H1 (cell line): ENCODE measurements around the gene MIB1. TPM values are rescaled to one million over a fixed set of nuclear protein-coding genes. Genes with fewer than 3 reads are reported as not detected.

ENCODE experiments used
- CTCF ChIA-PET: fragments of 300-600 bp; sonication (Branson Sonifier 250); formaldehyde crosslinking; loops from one replicate; lab custom pipeline; 2021; ENCODE audit not compliant: partially characterized antibody; lab: Charles Lee
- POLR2A ChIA-PET: fragments of 300-600 bp; sonication (Branson Sonifier 250); formaldehyde crosslinking; loops from one replicate; lab custom pipeline; 2021; ENCODE audit warnings: inconsistent platforms; ENCODE audit not compliant: partially characterized antibody; lab: Charles Lee
- DNase-seq, 2 experiments: peaks; one replicate each; pipeline versions ENCODE4 v3.0.0 to v3.0.0-alpha.2; 2010 to 2022; ENCODE audit warnings: low spot score in 2 of 2, low read depth in 1 of 2, mixed read lengths in 1 of 2
- FAIRE-seq: peaks from 2 replicates; lab custom pipeline; 2011; peaks lifted over from hg19 to GRCh38; lab: Jason Lieb, UNC
- H2AFZ ChIP-seq: 2 replicates; pipeline ENCODE4 v1.8.1; 2012; ENCODE audit warnings: low read length, inconsistent platforms
- H2AK5ac ChIP-seq: 2 replicates; pipeline ENCODE4 v1.6.1; 2013; ENCODE audit warnings: low read depth, low read length
- H2BK120ac ChIP-seq: replicated peaks from 2 replicates; pipeline ENCODE3; 2013; ENCODE audit warnings: low read depth, low read length, inconsistent platforms
- H2BK12ac ChIP-seq: 2 replicates; pipeline ENCODE4 v1.6.1; 2013; ENCODE audit warnings: low read depth, low read length
- H2BK15ac ChIP-seq: 2 replicates; pipeline ENCODE4 v1.6.1; 2013; ENCODE audit warnings: low read length
- H2BK20ac ChIP-seq: 2 replicates; pipeline ENCODE4 v1.6.1; 2013; ENCODE audit warnings: low read length
- H2BK5ac ChIP-seq: 2 replicates; pipeline ENCODE4 v1.6.1; 2013; ENCODE audit warnings: low read depth, low read length
- H3K14ac ChIP-seq: 2 replicates; pipeline ENCODE4 v1.6.1; 2013; ENCODE audit warnings: inconsistent platforms; ENCODE audit not compliant: insufficient read length
- H3K18ac ChIP-seq: 2 replicates; pipeline ENCODE4 v1.6.1; 2013; ENCODE audit warnings: low read length; ENCODE audit errors: extremely low read depth
- H3K23ac ChIP-seq: 2 replicates; pipeline ENCODE4 v1.6.1; 2013; ENCODE audit warnings: inconsistent platforms; ENCODE audit not compliant: insufficient read length
- H3K23me2 ChIP-seq: 2 replicates; pipeline ENCODE4 v1.6.1; 2013; ENCODE audit warnings: low read depth, low read length
- H3K27ac ChIP-seq: 2 replicates; pipeline ENCODE4 v1.6.1; 2011; ENCODE audit warnings: low read depth, low read length, inconsistent platforms
- H3K27me3 ChIP-seq, 4 experiments: replicated peaks in 1 of 4; 1 replicate in 1 of 4; 2 replicates in 3 of 4; pipeline versions ENCODE4 v1.6.1 to v1.8.1; 2011 to 2013; ENCODE audit warnings: low read length in 3 of 4, mild to moderate bottlenecking in 3 of 4, inconsistent platforms in 2 of 4, mixed read lengths in 2 of 4, moderate library complexity in 1 of 4; ENCODE audit not compliant: control insufficient read depth in 3 of 4, insufficient read depth in 3 of 4; ENCODE audit errors: extremely low read depth in 1 of 4
- H3K36me3 ChIP-seq, 4 experiments: 2 replicates each; pipeline versions ENCODE4 v1.6.1 to v1.8.1; 2011 to 2013; ENCODE audit warnings: mild to moderate bottlenecking in 4 of 4, low read length in 3 of 4, moderate library complexity in 2 of 4, control low read depth in 1 of 4, inconsistent platforms in 1 of 4; ENCODE audit not compliant: insufficient read depth in 4 of 4, control insufficient read depth in 2 of 4
- H3K4ac ChIP-seq: replicated peaks from 2 replicates; pipeline ENCODE3; 2013; ENCODE audit warnings: low read length, low read depth, mixed read lengths, inconsistent platforms; ENCODE audit not compliant: insufficient read length
- H3K4me1 ChIP-seq, 4 experiments: replicated peaks in 1 of 4; 1 replicate in 1 of 4; 2 replicates in 3 of 4; pipeline versions ENCODE4 v1.6.1 to v1.8.1; 2011 to 2013; ENCODE audit warnings: low read length in 3 of 4, inconsistent platforms in 2 of 4, mixed read lengths in 1 of 4; ENCODE audit not compliant: insufficient read depth in 4 of 4, control insufficient read depth in 3 of 4
- H3K4me2 ChIP-seq, 2 experiments: 2 replicates each; pipeline versions ENCODE4 v1.6.1 to v1.8.1; 2011 to 2013; ENCODE audit warnings: low read depth in 2 of 2, low read length in 2 of 2, control low read depth in 1 of 2, inconsistent platforms in 1 of 2, mild to moderate bottlenecking in 1 of 2; ENCODE audit not compliant: insufficient read depth in 1 of 2
- H3K4me3 ChIP-seq, 4 experiments: fragments of 200-600, 300-600 bp in 1 of 4; sonication (generic), shearing (Covaris generic), sonication (Bioruptor Twin) in 1 of 4; 2 replicates each; pipeline versions ENCODE4 v1.5.1 to v1.8.1; 2011 to 2016; ENCODE audit warnings: low read length in 4 of 4, low read depth in 3 of 4, control low read depth in 2 of 4, inconsistent platforms in 2 of 4, mild to moderate bottlenecking in 2 of 4, mixed read lengths in 1 of 4, moderate library complexity in 1 of 4; ENCODE audit not compliant: insufficient read depth in 2 of 4; ENCODE audit errors: extremely low read depth in 1 of 4
- H3K56ac ChIP-seq: replicated peaks from 2 replicates; pipeline ENCODE3; 2013; ENCODE audit warnings: low read depth, mild to moderate bottlenecking, mixed read lengths, low read length, inconsistent platforms; ENCODE audit not compliant: insufficient read length
- H3K79me1 ChIP-seq: 2 replicates; pipeline ENCODE4 v1.6.1; 2013; ENCODE audit warnings: low read depth, low read length, control low read depth
- H3K79me2 ChIP-seq, 2 experiments: 2 replicates each; pipeline versions ENCODE4 v1.6.1 to v1.8.1; 2012 to 2013; ENCODE audit warnings: low read length in 2 of 2, mild to moderate bottlenecking in 2 of 2, inconsistent platforms in 1 of 2; ENCODE audit not compliant: insufficient read depth in 2 of 2, control insufficient read depth in 1 of 2
- H3K9ac ChIP-seq, 4 experiments: replicated peaks in 1 of 4; 1 replicate in 1 of 4; 2 replicates in 3 of 4; pipeline versions ENCODE4 v1.6.1 to v1.8.1; 2011 to 2013; ENCODE audit warnings: low read depth in 3 of 4, low read length in 3 of 4, control low read depth in 2 of 4, mild to moderate bottlenecking in 2 of 4, moderate library complexity in 2 of 4, inconsistent platforms in 1 of 4; ENCODE audit errors: extremely low read depth in 1 of 4
- H3K9me3 ChIP-seq, 2 experiments: 2 replicates each; pipeline versions ENCODE4 v1.6.1 to v1.8.1; 2012 to 2013; ENCODE audit warnings: mild to moderate bottlenecking in 2 of 2, moderate library complexity in 2 of 2, control low read depth in 1 of 2, inconsistent platforms in 1 of 2, low read depth in 1 of 2, low read length in 1 of 2, mixed read lengths in 1 of 2; ENCODE audit not compliant: insufficient read depth in 2 of 2
- H4K20me1 ChIP-seq, 2 experiments: replicated peaks in 1 of 2; 2 replicates each; pipeline versions ENCODE3 to v1.8.1; 2011 to 2013; ENCODE audit warnings: inconsistent platforms in 2 of 2, low read length in 2 of 2, mild to moderate bottlenecking in 1 of 2; ENCODE audit not compliant: insufficient read depth in 2 of 2, control insufficient read depth in 1 of 2
- H4K5ac ChIP-seq: 2 replicates; pipeline ENCODE4 v1.6.1; 2013; ENCODE audit warnings: low read length, low read depth, mixed read lengths, inconsistent platforms; ENCODE audit not compliant: insufficient read length
- H4K8ac ChIP-seq: 2 replicates; pipeline ENCODE4 v1.8.0; 2013; ENCODE audit warnings: mild to moderate bottlenecking, moderate library complexity, low read length, inconsistent platforms; ENCODE audit not compliant: insufficient read depth; ENCODE audit errors: extremely low read depth
- H4K91ac ChIP-seq: replicated peaks from 2 replicates; pipeline ENCODE3; 2013; ENCODE audit warnings: low read length, mixed read lengths, inconsistent platforms; ENCODE audit not compliant: insufficient read length
- WGBS, 2 experiments: shearing (Covaris generic) in 1 of 2; methylation state at CpG; one replicate each; pipeline versions ENCODE4 v1.1.6 to v1.1.7; 2013 to 2015; ENCODE audit warnings: low lambda C conversion rate in 2 of 2, mixed read lengths in 2 of 2, inconsistent platforms in 1 of 2, low coverage in 1 of 2, missing lambda C conversion rate in 1 of 2; ENCODE audit not compliant: insufficient replicate concordance in 2 of 2, insufficient coverage in 1 of 2, insufficient read length in 1 of 2; ENCODE audit errors: extremely low coverage in 1 of 2, missing lambda C conversion rate in 1 of 2; 5-methylcytosine and 5-hydroxymethylcytosine counted together
- polyA plus RNA-seq, 7 experiments: library from polyadenylated mRNA; depleted of rRNA in 3 of 7; stranded (reverse) in 5 of 7; unstranded in 2 of 7; fragments of >200 nt in 5 of 7; fragments of 200-250 nt in 2 of 7; gene quantifications; 1 replicate in 5 of 7; 2 replicates in 1 of 7; 4 replicates in 1 of 7; pipeline versions ENCODE4 v1.2.1 to v1.2.3, GENCODE V29; 2011 to 2013; ENCODE audit warnings: missing spikeins in 2 of 7, mixed read lengths in 2 of 7
- total RNA-seq: library from RNA; stranded (reverse); fragmentation: NEBNext Ultra II Directional; extraction: Animal tissue kit (Norgen Biotek cat#: 25700); gene quantifications from 2 replicates; pipeline ENCODE4 v1.2.1, GENCODE V29; 2021
- TF ChIP-seq, protein P1 (sequence below): fragments of 300-600 bp; sonication (generic); IDR thresholded peaks from 2 replicates; pipeline ENCODE4 v1.7.1; 2012; ENCODE audit warnings: low read length, moderate library complexity, mild to moderate bottlenecking, inconsistent platforms; ENCODE audit not compliant: insufficient replicate concordance

Gene MIB1
- total and polyA plus RNA-seq, 2 of the 8 experiments (the other 6 are each of a cell fraction or from before 2014, with no cell fraction given): 8.2 to 60.3 TPM

- Histone ChIP-seq H4K8ac (no peak overlapping the region), H3K23ac (no peak overlapping the region), H2BK15ac (no peak overlapping the region), H3K14ac (no peak overlapping the region), H3K4me1 (no peaks in the 10 kb centered on the region), H3K9me3 (no peaks in the 10 kb centered on the region), H2BK120ac (no peak overlapping the region), H2BK5ac (no peak overlapping the region), H3K27ac (no peak overlapping the region), H3K18ac (no peak overlapping the region), H3K56ac (no peak overlapping the region), H2BK12ac (no peak overlapping the region), H3K4me3 (no peak overlapping the region), H3K27me3 (no peaks in the 10 kb centered on the region), H4K20me1 (no peaks in the 10 kb centered on the region), H3K79me1 (no peaks in the 10 kb centered on the region), H3K4me2 (no peak overlapping the region), H3K9ac (no peak overlapping the region), H2AK5ac (no peak overlapping the region), H3K79me2 (no peaks in the 10 kb centered on the region), H3K4ac (no peak overlapping the region), H2BK20ac (no peak overlapping the region), H3K36me3 (peaks cover 0 to 13% (median 7%) of the 10 kb centered on the region in 4 experiments; a peak in 5 of 8 replicates), H4K5ac (no peak overlapping the region), H4K91ac (no peak overlapping the region), H2AFZ (no peak overlapping the region), H3K23me2 (no peaks in the 10 kb centered on the region)
- no peak for DNase-seq
- ChIA-PET CTCF (no interaction called here), POLR2A (no interaction called here)
- FAIRE-seq: no peak
- 88 to 100% methylated on average over 2 to 3 of the region's 3 CpGs for WGBS, 2 experiments
- TF ChIP-seq, protein P1, sequence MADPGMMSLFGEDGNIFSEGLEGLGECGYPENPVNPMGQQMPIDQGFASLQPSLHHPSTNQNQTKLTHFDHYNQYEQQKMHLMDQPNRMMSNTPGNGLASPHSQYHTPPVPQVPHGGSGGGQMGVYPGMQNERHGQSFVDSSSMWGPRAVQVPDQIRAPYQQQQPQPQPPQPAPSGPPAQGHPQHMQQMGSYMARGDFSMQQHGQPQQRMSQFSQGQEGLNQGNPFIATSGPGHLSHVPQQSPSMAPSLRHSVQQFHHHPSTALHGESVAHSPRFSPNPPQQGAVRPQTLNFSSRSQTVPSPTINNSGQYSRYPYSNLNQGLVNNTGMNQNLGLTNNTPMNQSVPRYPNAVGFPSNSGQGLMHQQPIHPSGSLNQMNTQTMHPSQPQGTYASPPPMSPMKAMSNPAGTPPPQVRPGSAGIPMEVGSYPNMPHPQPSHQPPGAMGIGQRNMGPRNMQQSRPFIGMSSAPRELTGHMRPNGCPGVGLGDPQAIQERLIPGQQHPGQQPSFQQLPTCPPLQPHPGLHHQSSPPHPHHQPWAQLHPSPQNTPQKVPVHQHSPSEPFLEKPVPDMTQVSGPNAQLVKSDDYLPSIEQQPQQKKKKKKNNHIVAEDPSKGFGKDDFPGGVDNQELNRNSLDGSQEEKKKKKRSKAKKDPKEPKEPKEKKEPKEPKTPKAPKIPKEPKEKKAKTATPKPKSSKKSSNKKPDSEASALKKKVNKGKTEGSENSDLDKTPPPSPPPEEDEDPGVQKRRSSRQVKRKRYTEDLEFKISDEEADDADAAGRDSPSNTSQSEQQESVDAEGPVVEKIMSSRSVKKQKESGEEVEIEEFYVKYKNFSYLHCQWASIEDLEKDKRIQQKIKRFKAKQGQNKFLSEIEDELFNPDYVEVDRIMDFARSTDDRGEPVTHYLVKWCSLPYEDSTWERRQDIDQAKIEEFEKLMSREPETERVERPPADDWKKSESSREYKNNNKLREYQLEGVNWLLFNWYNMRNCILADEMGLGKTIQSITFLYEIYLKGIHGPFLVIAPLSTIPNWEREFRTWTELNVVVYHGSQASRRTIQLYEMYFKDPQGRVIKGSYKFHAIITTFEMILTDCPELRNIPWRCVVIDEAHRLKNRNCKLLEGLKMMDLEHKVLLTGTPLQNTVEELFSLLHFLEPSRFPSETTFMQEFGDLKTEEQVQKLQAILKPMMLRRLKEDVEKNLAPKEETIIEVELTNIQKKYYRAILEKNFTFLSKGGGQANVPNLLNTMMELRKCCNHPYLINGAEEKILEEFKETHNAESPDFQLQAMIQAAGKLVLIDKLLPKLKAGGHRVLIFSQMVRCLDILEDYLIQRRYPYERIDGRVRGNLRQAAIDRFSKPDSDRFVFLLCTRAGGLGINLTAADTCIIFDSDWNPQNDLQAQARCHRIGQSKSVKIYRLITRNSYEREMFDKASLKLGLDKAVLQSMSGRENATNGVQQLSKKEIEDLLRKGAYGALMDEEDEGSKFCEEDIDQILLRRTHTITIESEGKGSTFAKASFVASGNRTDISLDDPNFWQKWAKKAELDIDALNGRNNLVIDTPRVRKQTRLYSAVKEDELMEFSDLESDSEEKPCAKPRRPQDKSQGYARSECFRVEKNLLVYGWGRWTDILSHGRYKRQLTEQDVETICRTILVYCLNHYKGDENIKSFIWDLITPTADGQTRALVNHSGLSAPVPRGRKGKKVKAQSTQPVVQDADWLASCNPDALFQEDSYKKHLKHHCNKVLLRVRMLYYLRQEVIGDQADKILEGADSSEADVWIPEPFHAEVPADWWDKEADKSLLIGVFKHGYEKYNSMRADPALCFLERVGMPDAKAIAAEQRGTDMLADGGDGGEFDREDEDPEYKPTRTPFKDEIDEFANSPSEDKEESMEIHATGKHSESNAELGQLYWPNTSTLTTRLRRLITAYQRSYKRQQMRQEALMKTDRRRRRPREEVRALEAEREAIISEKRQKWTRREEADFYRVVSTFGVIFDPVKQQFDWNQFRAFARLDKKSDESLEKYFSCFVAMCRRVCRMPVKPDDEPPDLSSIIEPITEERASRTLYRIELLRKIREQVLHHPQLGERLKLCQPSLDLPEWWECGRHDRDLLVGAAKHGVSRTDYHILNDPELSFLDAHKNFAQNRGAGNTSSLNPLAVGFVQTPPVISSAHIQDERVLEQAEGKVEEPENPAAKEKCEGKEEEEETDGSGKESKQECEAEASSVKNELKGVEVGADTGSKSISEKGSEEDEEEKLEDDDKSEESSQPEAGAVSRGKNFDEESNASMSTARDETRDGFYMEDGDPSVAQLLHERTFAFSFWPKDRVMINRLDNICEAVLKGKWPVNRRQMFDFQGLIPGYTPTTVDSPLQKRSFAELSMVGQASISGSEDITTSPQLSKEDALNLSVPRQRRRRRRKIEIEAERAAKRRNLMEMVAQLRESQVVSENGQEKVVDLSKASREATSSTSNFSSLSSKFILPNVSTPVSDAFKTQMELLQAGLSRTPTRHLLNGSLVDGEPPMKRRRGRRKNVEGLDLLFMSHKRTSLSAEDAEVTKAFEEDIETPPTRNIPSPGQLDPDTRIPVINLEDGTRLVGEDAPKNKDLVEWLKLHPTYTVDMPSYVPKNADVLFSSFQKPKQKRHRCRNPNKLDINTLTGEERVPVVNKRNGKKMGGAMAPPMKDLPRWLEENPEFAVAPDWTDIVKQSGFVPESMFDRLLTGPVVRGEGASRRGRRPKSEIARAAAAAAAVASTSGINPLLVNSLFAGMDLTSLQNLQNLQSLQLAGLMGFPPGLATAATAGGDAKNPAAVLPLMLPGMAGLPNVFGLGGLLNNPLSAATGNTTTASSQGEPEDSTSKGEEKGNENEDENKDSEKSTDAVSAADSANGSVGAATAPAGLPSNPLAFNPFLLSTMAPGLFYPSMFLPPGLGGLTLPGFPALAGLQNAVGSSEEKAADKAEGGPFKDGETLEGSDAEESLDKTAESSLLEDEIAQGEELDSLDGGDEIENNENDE: no peak
Measured at GRCh38 chr18:21823848-21824247, 83.3 kb downstream of the MIB1 start.
